GM12865 (cell line): Measurements from ENCODE around the gene GDPD1.

Experiments used
- DNase-seq: peaks from one replicate; pipeline ENCODE4 v3.0.0; 2010; ENCODE audit warnings: low read depth
- H3K4me3 ChIP-seq: 2 replicates; pipeline ENCODE4 v1.5.1; 2011; ENCODE audit warnings: mild to moderate bottlenecking, low read depth, low read length, control low read depth
- CTCF ChIP-seq: IDR thresholded peaks from 2 replicates; pipeline ENCODE4 v1.5.1; 2011; ENCODE audit warnings: low read length, control low read depth, low read depth, inconsistent platforms; ENCODE audit not compliant: insufficient read depth; ENCODE audit errors: missing control alignments

The GDPD1 gene

DNA sequence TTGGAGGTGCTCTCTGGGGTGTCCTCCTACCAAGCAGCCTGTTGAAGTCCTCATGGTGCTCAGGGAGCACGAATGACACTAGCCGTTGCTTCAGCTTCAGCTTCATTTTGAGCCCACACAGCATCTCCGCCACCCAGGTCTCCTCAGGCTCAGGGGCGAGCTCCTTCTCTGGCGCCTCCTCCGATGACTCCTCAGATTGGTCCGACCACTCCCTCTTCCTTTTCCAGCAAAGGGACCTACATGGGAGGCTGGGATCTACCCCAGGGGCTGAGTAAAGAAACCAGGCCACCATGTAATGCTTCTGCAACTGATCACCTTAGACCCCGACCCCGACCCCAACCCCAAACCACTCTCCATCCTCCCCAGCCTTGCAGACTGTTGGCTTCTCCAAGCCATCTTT is 38.8 kb upstream of the GDPD1 start:
- TF ChIP-seq CTCF = no peak
- H3K4me3 ChIP-seq = no peak overlapping the region
- no peak for DNase-seq

DNA sequence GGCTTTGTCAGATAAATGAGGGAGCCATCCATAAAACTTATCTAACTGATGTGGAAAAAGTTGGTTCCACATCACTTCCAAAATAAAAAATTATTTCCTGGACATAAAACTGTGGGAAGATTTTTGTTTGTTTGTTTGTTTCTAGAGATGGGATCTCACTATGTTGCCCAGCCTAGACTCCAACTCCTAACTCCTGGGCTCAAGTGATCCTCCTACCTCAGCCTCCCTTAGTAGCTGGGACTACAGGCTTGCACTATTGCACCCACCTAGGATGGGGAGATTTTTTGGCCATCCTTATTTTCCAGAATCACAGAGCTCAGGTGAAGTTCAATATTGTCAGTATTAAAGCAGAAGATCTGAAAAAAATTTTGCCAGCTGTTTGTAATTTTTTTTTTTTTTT is 34.3 kb upstream of the GDPD1 start:
- no peak for DNase-seq
- no peak overlapping the region for H3K4me3 ChIP-seq
- TF ChIP-seq CTCF = no peak

DNA sequence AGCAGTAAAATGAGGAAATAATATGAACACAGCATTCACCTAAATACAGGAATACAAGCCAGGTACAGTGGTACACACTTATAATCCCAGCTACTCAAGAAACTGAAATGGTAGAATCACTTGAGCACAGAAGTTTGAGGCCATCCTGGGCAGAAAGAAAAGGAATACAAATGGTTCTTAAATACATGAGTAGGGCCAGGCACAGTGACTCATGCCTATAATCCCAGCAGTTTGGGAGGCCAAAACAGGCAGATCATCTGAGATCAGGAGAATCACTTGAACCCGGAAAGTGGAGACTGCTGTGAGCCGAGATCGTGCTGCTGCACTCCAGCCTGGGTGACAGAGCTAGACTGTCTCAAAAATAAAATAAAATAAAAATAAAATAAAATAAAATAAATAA is 33.5 kb upstream of the GDPD1 start:
- no peak overlapping the region for H3K4me3 ChIP-seq
- no peak for DNase-seq
- no peak for TF ChIP-seq CTCF

- no peak for TF ChIP-seq CTCF
- no peak overlapping the region for H3K4me3 ChIP-seq
- DNase-seq = no peak
Measured at GRCh38 chr17:59190806-59191205, 29.5 kb upstream of the GDPD1 start.

DNA sequence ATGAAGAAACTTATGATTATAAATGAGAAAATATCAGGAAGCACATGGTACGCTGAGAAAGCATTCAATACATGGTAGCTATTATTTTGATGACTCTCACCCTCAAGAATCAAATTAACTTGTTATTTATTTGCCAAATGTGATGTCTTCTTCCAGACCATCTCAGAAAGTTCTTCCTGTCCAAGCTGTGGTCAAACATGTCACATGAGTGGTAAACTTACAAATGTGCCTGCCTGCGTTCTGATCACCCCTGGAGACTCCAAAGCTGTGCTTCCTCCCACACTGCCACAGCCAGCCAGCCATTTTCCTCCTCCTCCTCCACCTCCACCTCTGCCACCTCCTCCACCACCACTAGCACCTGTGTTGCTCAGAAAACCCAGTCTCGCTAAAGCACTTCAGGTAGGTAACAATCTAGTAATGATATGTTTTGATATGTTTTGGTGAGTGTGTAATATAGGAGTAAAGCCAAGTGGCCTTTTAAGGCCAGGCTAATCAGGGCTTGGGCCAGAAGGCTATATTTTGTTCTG is 26.9 kb upstream of the GDPD1 start:
- DNase-seq = no peak
- no peak for TF ChIP-seq CTCF
- no peak overlapping the region for H3K4me3 ChIP-seq

- DNase-seq = no peak
- no peak overlapping the region for H3K4me3 ChIP-seq
- no peak for TF ChIP-seq CTCF
Measured at GRCh38 chr17:59199398-59199797, 20.9 kb upstream of the GDPD1 start.

DNA sequence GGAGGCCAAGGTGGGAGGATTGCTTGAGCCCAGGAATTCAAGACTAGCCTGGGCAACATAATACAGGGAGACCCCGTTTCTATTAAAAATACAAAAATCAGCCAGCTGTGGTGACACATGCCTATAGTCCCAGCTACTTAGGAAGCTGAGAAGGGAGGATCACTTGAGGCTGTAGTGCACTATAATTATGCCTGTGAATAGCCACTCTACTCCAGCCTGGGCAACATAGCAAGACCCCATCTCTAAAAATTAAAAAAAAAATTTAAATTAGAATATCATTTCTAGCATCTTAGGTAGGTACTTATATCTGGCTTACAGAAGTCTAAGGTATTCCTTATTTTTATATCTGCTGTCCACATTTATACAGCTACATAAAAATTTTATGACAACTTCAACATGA is 18.0 kb upstream of the GDPD1 start:
- DNase-seq = no peak
- no peak overlapping the region for H3K4me3 ChIP-seq
- no peak for TF ChIP-seq CTCF
